ENCODE data around the gene DKKL1.

Gene DKKL1

DNA sequence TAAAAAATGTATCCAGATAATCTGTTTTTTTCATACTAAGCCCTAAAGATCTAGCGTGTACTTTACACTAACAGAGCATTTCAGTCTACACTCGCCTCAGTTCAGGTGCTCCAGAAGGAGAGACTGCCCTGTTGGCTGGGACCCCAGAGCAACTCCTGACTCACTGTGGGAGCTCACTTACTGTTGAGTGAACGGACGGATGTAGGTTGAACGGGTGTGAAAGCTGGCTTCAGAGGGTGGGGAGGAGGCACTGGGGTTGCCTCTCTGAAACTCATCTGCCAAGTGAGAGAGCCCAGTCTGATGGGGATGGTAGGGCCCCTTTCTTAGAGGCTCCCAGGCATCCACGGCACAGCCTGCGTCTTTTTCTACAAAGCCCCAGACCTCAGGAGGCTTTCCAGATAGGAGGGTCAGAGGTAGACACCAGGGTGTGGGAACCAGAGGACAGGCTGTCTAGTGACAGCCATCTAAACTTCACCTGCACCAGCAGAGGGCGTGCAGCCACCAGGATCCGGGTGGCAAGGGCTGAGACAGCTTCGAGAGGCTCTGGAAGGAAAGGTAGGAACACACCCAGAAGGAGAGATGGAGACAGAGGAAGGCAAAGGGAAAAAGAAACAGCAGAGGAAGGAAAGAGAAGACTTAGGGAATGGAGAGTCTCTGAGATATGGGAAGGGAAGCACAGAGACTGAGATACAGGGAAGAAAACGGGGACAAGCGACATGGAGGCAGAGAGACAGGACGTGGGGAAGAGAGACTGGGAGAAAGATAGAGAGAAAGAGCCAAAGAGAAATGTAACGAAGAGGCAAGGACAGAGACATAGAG lies 28.1 kb downstream of the DKKL1 start:
- no peak overlapping the region for H3K4me3 ChIP-seq (ENCODE audit: low read length)
- DNase-seq (ENCODE audit: low read depth), result peak; percentile 83

DNA sequence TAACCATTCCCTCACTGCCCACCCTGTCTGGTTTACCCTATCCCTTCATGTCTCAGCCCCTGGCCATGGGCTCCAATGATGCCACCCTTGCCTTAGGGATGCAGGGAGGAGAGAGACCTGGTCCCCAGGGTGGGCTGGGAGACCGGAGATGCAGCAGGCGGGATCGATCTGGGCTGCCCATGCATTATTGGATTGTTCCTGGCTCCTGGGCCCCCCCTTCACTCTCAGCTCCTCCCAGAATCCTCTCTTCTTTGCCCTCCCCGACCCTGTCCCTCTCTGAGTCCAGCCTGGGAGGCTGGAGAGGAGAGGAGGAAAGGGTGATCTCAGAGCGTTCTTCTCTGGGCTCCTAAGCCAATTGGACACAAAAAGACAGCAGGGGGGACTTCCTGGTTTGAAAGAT lies 30.2 kb downstream of the DKKL1 start:
- TF ChIP-seq, protein P1, sequence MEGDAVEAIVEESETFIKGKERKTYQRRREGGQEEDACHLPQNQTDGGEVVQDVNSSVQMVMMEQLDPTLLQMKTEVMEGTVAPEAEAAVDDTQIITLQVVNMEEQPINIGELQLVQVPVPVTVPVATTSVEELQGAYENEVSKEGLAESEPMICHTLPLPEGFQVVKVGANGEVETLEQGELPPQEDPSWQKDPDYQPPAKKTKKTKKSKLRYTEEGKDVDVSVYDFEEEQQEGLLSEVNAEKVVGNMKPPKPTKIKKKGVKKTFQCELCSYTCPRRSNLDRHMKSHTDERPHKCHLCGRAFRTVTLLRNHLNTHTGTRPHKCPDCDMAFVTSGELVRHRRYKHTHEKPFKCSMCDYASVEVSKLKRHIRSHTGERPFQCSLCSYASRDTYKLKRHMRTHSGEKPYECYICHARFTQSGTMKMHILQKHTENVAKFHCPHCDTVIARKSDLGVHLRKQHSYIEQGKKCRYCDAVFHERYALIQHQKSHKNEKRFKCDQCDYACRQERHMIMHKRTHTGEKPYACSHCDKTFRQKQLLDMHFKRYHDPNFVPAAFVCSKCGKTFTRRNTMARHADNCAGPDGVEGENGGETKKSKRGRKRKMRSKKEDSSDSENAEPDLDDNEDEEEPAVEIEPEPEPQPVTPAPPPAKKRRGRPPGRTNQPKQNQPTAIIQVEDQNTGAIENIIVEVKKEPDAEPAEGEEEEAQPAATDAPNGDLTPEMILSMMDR (IDR thresholded peaks at IDR 0.05; ENCODE audit: insufficient read depth, low read depth, low read length, missing control alignments), result no peak
- H3K4me3 ChIP-seq (ENCODE audit: low read length), result no peak overlapping the region
- DNase-seq (ENCODE audit: low read depth), result no peak

More for the DNA sequence above, 28.1 kb downstream of the DKKL1 start:
- TF ChIP-seq, protein P1 (IDR thresholded peaks at IDR 0.05; ENCODE audit: insufficient read depth, low read depth, low read length, missing control alignments), result peak; percentile 95

DNA sequence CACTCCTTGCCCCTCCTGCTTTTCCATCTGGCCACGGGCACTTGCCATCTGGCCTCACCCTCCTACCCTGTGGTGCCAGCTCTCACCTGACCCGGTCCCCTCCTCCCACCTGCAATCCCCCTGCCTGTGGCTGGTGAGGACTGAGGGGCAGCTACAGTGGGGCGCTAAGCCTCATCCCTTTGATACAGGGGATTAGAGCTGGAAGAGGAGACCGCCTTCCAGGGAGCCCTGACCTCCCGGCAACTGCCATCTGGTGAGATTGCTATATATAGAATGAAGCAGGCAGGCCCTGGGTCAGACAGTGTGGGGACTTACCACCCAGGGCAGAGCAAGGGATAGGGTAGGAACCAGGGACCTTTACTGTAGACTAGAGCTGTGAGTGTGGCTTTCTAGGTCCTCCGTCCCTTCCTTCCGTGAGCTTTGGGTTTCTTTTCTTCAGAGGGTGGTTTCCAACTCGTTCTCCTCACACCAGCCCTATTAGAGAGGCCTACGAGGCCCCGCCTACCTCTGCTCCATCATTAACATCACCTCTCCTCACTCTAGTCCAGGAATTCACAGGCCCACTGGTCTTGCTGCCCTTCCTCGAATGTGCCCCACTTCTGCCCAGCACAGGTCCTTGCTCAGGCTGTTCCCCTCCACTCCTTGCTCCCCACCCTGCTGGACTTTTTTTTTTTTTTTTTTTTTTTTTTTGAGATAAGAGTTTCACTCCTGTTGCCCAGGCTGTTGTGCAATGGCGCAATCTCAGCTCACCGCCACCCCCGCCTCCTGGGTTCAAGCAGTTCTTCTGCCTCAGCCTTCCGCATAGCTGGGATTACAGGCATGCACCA lies 32.1 kb downstream of the DKKL1 start:
- DNase-seq (ENCODE audit: low read depth), result no peak
- TF ChIP-seq, protein P1 (IDR thresholded peaks at IDR 0.05; ENCODE audit: insufficient read depth, low read depth, low read length, missing control alignments), result no peak

DNA sequence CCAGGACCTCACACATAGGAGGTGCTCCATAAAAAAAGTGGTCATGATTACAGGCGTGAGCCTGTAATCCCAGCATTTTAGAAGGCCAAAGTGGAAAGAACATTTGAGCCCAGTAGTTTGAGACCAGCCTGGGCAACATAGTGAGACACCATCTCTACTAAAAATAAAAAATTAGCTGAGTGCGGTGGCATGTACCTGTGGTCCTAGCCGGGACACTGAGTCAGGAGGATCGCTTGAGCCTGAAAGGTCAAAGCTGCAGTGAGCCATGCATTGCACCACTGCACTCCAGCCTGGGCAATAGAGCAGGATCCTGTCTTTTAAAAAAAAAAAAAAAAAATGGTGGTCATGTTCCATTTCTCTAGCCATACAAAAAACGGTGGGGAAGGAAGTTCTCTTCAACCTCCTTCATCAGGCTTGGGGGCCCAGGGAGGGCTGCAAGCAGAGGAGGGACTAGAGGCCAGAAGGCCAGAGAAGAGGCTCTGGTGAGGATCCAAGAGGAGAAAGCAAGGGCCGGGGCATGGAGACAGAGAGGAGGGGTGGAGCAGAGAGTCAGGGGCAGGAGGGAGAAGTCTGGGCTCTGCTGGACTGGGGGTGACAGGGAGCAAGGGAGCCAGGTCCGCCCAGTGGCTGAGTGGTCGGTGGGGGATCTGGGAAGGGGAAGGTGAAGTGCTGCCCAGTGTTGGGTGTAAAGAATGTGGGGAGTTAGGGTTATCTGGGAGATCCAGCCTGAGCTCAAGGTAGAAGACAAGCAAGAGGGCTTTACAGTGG lies 33.2 kb downstream of the DKKL1 start:
- no peak overlapping the region for H3K4me3 ChIP-seq (ENCODE audit: low read length)
- DNase-seq (ENCODE audit: low read depth), result no peak
- TF ChIP-seq, protein P1 (IDR thresholded peaks at IDR 0.05; ENCODE audit: insufficient read depth, low read depth, low read length, missing control alignments), result no peak

More for the DNA sequence above, 32.1 kb downstream of the DKKL1 start:
- H3K4me3 ChIP-seq (ENCODE audit: low read length), result no peak overlapping the region

DNA sequence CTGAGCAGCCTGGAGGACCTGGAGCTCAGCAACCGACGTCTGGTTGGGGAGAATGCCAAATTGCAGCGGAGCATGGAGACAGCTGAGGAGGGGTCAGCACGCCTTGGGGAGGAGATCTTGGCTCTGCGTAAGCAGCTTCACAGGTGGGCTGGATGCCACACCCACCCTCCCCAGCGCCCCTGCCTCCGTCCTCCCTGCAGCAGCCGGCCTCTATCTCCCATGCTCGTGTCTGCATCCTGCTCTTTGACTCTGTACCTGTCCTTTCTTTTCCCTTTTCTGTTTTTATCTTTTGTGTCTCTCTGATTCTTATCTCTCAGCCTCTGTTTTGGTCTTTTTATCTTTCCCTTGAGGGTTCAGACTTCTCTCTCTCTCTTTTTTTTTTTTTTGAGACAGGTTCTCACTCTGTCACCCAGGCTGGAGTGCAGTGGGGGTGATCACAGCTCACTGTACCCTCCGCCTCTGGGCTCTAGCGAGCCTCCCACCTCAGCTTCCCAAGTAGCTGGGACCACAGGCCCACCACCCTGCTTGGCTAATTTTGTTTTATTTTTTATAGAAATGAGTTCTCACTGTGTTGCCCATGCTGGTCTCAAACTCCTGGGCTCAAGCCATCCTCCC lies 34.4 kb downstream of the DKKL1 start:
- no peak for DNase-seq (ENCODE audit: low read depth)
- TF ChIP-seq, protein P1 (IDR thresholded peaks at IDR 0.05; ENCODE audit: insufficient read depth, low read depth, low read length, missing control alignments), result no peak
- no peak overlapping the region for H3K4me3 ChIP-seq (ENCODE audit: low read length)

DNA sequence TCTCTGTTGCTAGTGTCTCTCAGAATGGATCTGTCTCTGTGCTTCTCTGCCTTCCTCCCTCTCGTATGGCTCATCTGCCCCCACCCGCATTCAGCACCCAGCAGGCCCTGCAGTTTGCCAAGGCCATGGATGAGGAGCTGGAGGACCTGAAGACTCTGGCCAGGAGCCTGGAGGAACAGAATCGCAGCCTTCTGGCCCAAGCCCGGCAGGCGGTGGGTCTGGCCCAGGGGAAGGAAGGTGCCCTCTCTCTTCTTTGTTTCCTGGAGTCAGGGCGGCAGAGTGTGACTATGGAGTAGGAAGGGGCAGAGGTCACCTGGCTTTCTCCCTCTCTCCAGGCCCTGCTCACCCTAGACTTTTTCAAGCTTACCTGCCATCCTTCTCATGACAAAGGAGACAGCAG lies 35.3 kb downstream of the DKKL1 start:
- TF ChIP-seq, protein P1 (IDR thresholded peaks at IDR 0.05; ENCODE audit: insufficient read depth, low read depth, low read length, missing control alignments), result no peak
- no peak overlapping the region for H3K4me3 ChIP-seq (ENCODE audit: low read length)
- DNase-seq (ENCODE audit: low read depth), result no peak

Data from epithelial cell of esophagus (primary cell).